Activated CD8-positive, alpha-beta memory T cell treated with anti-CD3 and anti-CD28 coated beads, Interleukin-2, amount 50 U/mL, for 24 hours (primary cell): ENCODE data around the gene PAX6.

ENCODE experiments used
- DNase-seq: peaks from one replicate; pipeline ENCODE4 v3.0.0-alpha.2; 2020; ENCODE audit errors: extremely low read depth

The PAX6 gene

DNA sequence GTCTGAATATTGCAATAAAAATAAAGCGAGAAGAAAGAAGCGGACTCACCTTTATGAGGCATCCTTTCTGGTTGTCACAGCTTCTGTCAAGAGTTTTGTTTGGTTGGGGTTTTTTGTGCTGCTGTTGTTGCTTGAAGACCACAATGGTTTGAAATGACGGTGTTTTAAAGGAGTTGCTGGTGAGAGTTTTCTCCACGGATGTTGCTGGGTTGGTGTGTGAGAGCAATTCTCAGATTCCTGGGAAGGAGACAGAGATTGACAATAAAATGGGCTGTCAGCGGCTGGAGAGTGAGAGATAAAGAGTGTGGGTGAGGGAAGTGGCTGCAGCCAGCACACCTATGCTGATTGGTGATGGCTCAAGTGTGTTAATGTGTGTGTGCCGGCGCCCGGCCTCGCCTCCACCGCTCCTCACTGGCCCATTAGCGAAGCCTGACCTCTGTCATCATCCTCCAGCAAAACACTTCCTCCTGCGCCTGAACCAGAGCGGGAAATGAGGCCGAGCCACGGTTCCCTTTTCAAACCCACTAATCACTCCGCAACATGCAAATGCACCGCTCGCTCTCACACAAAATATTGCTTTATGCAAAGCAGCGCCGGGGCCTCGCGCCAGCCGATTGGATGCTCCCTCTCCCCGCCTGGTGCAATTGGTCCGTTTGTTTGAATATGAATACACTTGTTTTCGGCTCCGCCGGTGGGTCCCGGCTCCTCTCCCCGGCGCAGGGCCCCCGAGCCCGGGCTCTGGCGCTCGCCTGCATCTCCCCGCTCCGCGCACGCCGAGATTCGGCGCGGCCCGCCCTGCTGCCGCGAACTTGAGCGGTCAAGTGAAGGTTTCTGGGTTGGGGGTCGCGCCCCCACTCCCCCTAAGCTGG is at the start of gene PAX6:
TSS of gene PAX6 (minus strand) at position 544 of the 869 bp plus-strand sequence. CDS start 4,911 bp downstream, outside the sequence.
- DNase-seq, result no peak

DNA sequence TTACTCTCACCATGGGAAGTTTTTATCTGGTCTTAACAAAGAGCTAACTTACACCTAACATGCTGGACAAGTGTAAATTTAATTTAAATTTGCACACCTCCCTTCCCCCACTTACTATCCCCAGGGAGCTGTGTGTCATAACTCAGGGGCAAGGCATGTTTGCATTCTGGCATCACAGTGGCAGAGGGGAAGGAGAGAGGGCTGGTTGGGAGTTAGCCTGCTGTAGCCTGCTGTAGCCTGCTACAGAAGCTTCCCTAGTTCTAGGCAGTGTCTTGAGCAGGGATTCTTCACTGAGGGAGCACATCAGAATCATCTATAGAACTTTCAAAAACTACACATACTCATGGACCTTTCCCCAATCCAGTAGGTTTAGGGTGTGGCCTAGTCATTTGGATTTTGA is 49.3 kb upstream of the PAX6 start:
- no peak for DNase-seq

DNA sequence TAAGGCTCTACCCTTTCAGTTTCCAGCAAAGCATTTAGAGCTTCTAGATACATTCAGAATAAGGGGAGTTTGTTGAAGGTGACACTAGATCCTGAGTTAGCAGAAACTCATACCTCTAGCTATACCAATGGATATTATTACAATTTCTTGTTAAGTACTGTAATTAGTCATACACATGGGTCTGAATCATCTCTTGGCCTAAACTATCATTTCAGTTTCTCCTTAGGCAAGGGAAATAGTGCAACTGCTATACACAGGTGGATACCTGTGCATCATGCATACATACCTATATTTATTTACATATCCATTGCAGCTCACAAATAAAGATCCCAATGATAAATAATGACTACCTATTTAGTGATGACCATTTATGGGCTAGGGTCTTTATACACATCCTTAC is 45.1 kb upstream of the PAX6 start:
- no peak for DNase-seq

DNA sequence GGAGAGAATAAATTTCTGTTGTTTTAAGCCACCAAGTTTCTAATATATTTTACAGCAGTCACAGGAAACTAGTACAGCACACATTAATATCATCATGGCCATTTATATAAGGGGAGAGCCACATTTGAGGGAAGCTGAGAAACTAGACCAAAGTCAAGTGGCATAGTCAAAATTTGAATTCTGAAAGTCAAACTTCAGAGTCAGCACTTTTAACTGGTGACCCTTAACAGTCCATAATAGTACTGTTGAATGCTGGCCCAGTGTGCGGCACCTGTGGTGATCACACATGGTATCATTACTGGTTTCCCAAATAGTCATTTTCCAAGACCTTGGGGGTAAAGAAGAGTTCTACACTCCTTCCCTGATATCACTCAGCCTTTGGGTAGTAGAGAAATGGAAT is 44.3 kb upstream of the PAX6 start:
- DNase-seq, result no peak

DNA sequence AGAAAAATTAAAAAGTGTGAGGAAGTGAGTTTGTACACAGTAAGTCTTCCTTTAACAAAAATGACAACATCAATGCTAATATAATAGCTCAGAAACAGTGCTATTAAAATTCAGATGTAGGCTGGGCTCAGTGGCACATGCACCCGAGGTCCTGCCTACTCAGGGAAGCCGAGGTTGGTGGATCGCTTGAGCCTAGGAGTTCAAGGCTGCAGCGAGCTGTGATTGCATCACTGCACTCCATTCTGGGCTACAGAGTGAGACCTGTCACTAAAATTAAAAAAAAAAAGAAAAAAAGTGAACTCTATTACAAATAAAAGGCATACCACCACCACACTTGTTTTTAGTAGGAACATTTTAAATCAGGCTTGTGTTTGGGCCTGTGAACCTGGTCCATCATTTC is 39.2 kb upstream of the PAX6 start:
- no peak for DNase-seq

DNA sequence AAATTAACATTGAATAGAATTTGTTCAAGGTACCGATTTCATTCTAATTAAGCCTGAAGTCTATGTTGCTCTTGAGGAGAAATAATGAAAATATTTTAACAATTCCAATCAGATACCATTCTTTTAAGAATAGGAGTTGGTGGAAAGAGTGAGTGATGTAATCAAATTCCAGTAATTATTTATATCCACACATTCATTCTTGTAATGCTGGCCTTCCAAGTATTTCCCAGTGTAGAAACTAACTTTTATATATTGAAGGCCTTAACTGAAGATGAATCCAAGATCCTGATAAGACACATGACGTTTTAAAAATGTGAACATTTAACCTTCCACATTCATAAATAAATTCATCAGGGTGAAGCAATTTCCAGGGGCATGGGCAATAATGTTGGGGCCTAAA is 36.6 kb upstream of the PAX6 start:
- no peak for DNase-seq

DNA sequence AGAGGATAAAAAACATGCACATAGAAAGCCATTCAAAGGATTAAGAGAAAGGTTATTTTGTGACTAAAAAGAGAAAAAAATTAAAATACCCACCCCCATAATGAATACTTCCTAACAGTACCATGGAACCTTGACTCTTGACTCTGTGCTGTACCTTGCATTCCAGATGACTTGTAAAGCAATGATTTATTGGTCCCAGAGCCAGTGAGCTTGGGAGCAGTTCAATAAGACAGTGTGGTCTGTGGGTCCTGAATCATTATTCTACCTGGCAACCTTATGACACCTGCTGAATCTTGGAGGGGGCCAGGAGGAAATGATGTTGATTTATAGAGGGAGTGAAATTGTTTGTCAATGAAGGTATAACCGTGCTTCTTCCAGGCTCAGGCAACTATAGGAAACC is 34.2 kb upstream of the PAX6 start:
- DNase-seq, result no peak

DNA sequence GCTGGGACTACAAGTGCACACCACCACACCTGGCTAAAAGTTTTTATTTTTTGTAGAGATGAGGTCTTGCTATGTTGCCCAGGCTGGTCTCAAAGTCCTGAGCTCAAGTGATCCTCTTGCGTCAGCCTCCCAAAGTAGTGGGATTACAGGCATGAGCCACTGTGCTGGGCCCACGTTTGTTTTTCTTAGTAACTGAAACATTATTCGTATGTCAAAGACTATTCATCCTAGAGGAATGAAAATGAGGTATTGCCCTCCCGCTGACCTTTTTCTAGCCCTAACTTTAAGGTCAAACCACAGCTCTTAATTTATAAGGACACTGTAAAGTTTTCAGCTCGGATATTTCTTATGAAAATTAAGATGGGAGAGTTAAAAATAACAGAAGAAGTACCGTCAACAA is 33.2 kb upstream of the PAX6 start:
- no peak for DNase-seq

DNA sequence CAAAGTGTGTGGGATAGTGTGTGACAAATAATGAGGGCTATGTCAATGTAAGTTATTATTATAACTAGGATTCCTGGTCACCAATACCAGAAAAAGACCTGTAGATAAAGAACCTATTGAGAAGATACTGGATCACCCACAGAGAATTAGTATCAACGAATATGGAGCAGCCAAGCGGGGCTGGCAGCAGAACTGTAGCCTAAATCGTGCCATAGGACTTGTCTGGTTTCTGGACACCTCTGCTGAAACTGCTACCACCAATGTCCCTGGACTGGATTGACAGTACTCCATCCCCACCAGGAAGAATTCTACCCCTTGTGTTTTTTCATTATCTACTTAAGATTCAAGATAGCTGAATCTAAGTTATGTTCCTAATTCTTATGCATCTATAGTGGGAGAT is 30.3 kb upstream of the PAX6 start:
- DNase-seq, result no peak

DNA sequence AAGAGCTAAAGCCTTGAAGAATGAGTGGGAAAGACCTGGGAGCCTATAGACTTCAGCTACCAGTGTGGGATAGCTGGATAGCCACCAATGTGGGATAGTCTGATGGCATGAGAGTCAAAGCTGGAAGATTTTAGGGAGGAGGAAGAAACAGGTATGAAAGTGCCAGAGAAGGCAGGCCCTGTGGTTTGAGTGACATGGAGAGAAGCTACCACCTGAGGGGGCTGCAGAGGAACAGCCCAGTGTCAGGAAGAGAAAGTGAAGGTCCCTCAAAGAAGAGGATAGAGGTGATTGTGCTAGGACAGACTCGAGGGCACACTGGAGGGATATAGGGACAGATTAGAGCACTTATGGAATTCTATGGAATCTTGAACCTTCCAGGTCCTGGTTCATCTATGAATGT is 23.1 kb upstream of the PAX6 start:
- no peak for DNase-seq

DNA sequence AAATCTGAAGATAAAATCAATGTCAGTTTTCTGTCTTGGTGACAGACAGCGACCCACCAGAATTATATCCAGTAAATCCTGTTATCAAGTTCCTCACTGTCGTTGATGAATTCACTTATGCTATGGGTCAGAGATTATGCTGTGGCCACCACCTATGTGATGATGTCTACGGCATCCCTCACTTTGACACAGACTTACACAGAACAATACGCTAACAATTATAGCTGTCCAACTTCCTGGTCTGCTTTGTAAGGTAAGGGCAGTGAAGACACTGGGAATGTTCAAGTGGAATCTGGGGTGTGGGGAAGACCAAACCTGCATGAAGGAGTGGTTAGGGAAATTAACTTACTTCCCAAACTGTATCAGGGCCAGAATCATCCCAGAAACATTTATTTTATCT is 19.3 kb upstream of the PAX6 start:
- no peak for DNase-seq

DNA sequence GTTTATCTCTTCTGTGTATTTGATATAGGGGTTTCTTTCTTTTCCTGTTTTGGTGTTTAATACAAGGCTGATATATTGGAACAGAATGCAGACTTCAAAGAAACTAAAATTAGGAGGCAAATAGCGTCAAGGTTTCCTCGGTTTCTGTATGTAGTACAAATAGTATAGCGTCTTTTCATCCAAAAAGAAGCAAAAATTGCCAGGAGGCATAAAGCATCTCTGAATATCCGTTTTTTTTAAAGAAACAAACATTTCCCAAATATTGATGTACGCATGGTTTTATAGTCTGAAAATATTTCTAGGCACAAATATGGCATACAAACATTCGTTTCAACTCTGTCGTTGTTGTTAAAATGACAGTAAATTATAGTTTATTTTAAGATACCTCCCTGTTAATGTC is 17.1 kb upstream of the PAX6 start:
- no peak for DNase-seq

DNA sequence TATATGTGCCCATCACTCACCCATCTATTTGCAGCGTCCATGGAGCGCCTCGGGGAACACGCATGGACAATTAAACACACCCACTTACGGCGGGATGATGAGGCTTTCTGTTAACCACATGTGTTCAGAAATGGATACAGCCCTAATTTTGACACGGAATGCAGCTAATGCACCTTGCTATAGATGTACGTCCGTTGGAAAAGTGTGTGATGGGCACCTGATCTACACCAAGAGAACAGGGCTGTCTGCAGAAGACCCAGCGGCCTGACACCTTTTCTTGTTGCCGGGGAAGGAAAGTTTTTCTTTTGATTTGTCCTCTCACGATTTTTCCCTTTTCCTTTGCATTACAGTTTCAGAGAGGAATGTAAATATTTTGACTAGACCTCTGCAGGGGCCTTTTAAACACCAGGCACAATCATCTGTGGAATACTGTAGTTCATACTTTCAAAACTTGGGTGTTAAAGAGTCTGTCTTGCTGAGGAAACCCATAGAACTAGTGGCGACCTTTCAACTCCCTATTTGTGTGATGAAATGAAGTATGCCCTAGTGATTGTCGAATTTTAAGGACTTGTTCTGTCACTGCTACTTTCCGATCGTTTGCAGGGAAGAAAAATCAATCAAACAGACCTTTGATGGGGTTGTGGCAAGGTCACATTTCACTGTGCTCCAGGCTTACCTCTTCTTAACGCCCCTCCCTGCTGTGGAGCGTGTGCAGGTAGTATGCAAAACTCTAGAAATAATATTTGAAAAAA is 16.5 kb upstream of the PAX6 start:
- no peak for DNase-seq

DNA sequence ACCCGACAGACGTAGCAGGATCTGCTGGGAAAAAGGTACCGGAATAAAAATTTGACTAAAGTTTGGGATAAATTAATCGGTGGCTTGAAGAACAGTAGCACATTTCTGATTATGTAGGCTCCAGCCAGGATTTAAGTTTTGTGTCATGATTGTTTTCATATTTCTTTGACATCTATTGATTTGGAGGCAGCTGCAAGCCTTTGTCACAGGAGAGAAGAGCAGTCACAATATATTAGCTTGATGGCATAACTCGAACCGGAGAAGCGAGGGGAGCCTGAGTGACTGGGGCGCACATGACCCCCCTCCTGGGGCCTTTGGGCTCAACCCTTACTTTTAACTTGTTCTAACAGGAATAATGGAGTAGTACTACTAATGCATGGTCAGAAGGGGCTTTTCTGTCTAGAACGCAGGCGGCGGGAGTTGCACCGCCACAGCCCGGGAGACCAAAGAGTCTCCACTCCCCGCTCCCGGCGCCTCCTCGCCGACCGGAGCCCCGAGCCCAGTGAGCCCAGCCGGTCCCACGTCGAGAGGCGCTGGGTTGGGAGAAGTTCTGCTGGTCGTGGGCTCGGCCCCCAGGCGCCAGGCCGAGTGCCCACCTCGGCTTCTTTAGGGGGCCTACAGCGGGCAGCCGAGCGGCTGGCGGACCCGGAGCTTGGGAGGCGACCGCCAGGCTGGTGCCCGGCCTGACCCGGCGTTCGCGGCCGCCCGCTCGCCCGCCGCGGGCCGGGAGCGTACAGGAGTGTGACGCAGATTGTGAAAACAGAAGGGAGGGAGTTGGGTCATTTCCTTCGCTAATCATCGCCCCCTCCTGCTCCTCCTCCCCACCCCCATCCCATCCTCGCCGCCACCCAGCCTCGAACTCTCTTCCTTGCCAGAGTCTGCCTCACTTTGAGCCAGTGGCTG is 15.7 kb upstream of the PAX6 start:
- DNase-seq, result no peak

DNA sequence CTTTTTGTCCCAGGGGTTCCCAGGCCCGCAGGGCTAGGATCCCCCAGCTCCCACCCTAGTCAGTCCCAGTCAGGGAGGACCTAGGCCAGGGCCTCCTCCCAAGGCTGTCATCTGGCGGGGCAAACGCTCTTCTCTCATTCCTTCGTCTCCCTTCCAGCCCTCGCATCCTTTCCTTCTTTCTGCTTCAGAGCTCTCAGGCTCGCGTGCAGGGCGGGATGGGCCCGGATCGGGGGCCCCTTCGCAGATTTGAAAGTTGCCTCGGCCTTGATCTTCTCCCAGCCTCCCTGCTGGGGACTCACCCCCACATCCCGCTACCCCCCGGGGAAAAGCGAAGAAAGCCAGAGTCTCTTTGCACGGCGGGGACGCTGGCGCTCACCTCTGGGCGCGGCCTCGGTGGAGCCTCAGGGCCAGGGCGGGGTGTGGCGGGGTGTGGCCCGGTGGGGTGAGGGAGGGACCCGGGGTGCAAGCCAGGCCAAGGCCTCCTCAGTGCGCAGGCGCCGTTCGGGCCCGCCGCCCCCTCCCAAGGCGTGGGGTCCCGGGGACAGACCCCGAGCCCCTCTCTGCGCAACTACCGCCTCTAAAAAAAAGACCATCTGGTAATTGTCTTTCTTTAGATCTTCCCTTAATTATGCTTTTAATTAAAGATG is 14.8 kb upstream of the PAX6 start:
- no peak for DNase-seq

DNA sequence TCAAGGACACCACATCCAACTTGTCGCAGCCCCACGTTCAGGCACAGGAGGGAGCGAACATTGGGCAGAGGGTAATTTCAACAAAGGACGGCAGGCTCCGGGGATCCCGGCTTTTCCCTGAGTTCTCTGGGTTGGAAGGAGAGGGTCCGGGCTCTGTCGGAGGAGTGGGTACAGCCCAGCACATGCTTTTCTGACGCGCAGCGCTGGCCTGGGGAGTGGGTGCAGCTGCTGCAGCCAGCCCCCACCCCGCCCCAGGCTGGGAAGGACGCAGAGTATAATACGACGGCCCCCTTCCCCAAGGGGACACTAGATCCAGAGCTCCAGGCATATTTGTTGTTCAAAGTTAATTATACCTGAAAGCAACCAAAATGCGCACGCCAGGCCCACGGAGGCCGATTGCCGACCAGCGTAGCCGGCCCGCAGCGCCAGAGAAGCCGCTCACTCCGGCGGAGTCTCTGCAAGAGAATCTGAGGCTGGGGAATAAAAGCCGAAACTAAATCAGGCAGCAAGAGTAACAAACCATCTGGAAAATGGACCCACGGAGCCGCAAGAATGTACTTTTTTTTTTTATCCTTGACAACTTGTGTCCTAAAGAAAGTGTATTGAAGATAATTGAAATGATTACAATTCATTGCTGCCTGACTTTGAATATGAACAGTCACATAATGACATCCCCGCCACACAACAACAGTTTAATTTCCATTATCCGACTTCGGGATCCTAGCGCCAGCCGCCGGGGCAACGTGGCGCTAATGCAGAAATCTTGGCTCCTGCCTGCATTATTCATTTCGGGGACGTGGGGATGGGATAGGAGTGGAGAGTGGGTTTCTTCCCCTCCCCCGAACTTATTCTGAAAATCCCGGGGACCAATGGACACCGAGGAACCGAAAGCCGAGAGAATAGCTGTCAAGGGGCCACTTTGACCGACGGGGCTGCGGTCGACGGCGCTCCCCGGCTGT is 14.0 kb upstream of the PAX6 start:
- DNase-seq, result no peak

DNA sequence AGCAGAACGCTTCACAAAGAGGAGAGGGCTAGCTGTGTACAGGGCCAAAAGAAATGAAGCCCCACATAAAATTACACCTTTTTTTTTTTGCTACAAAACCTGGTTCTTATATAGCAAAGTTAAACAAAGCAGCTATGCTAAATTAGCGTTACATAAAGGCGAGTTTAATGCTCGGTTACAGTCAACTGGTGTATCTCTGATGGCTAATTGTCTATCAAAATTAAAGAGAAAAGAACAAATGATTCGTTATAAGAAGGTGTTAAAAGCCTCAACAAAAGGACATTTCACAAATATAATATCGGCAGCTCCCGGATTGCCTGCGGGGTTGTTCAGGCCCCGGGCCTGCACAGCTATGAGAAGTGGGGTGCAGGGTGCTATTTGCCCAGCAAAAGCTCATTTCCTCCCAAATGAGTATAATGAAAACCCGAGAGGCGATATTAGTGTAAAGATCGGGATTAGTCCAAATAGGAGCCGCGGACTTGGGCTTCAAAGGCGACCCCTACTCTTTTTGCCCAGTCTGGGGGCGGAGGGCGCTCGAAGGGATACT is 13.3 kb upstream of the PAX6 start:
- DNase-seq, result no peak

DNA sequence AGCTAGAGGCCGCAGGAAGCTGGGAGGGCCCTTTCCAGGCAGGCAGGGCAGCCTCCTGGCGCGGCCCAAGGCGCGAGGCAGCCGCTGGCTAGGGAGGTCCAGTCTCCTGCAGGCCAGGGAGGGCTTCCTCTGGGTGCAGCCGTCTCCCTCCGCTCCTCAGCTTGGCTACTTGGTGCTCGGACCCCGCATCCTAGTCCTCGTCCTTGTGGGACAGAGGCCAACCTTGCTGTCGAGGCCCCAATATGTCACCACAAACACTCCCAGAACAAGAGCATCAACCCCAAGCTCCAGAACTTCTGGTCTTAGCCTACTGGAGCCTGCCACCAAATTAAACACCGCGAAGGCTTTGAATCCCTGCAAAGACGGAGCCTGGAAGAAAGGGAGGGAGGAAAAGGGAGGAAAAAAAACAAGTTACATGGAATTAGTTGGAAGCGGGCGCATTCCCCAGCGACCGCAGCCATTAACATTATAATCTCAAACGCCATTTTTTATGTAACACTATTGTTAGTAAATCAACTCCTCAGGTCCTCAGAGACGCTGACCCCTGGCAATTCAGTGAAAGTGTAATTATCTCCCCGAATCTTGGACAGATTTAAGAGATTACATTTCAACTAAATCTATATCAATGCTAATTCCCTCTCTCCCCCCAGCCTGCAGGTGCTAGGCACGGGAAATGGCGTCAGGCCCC is 12.7 kb upstream of the PAX6 start:
- DNase-seq, result no peak

DNA sequence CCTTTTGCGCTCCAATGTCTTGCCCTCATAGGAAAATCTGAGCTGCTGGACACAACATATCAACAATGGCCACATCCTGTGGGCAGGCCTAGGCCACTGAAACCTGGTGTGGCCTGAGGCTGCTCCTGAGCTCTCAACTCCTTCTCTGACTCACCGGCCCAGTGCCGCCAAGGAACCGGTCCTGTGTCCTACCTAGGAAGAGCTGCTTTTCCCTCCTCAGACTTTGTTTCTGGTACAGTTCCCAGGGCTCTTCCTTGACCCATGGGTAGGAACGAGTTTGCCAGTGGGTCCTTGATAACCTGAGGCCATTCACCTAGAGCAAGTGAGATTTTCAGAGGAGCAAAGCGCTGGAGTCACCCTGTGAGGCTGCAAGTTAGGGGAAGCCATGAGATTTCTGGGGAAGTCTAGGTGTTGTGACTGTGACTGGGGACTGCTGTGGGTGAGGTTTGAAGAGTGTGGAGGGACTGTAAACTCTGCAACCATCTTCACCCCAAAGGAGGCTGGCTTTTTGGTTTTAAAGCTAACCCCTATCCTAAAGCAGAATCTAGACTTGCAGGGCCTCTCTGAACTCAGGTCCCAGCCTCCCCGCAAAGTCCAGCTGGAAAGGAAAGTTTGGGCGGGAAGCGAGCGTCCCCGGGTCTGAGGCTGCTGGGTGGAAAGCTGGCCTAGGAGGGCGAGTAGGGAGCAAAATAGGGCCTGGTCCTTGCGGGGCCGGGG is 12.0 kb upstream of the PAX6 start:
- DNase-seq, result no peak
